Vagina (tissue), 2 donors: ENCODE results near the gene ELP5.

Source experiments
- CTCF ChIP-seq, 3 experiments: fragments of 450-650 bp in 2 of 3; fragments of 200-600 bp in 1 of 3; sonication (generic) in 1 of 3; IDR thresholded peaks; one replicate each; pipeline ENCODE4 v1.5.1; 2017 to 2019; ENCODE audit warnings: antibody characterized with exemption in 3 of 3, mild to moderate bottlenecking in 2 of 3, moderate library complexity in 2 of 3
- POLR2A ChIP-seq, 2 donors: fragments of 450-650 bp; IDR thresholded peaks; one replicate each; pipeline ENCODE4 v1.6.1; 2017; ENCODE audit warnings: antibody characterized with exemption in 2 of 2, mild to moderate bottlenecking in 2 of 2, moderate library complexity in 2 of 2

GRCh38 chr17:7235693-7236665 is 16.0 kb upstream of the ELP5 start:
- no peak for TF ChIP-seq CTCF (IDR thresholded peaks at IDR 0.05)
- TF ChIP-seq POLR2A (IDR thresholded peaks at IDR 0.05): no peak
